SK-N-MC (cell line): ENCODE measurements around the gene FNDC8.

Experiments
- EZH2 ChIP-seq: fragments of 200-600 bp; sonication (generic); IDR thresholded peaks from one replicate; pipeline ENCODE4 v1.6.1; 2017; ENCODE audit warnings: antibody characterized with exemption
- FOXP2 ChIP-seq: optimal IDR thresholded peaks from 2 replicates; pipeline ENCODE3; 2011; ENCODE audit warnings: mild to moderate bottlenecking, moderate library complexity; ENCODE audit not compliant: insufficient read depth; ENCODE audit errors: extremely low read length, control extremely low read depth
- POLR2AphosphoS5 ChIP-seq: IDR thresholded peaks from 2 replicates; pipeline ENCODE4 v1.6.1; 2012; ENCODE audit warnings: mild to moderate bottlenecking, low read depth, low read length, borderline replicate concordance

DNA sequence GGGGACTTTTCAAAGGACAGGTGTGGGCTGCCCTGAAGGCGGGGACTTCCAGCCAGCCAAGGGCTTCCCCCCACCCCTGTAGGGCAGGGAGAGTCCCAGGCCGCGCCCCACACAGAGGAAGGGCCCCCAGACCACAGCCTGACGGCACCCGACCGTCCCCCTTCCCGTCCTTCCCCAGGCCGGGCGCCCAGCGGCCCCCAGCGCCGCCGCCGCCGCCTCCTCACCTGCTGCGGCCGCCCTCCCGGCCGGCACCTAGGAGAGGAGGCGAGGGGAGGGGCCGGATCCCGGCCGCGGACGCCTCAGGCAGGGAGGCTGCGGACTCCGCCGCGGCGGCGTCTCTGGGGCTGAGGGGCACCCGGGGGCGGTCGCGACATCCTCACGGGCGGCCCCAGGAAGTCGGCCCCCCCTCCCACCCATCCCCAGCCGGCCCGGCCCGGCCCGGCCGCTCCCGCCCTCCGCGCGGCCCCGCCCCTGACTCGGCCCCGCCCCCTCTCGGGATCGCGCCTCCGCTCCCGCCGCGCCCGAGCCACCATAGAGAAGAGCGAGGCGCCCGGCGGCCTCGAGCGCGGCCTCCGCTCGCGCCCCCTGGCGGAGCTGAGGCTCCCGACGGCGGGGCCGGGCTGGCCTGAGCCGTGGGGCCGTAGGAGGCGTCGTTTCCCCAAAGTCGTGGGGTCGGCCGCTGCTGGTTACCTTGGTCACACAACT is 32.4 kb upstream of the FNDC8 start:
- TF ChIP-seq EZH2: no peak
- TF ChIP-seq POLR2AphosphoS5: peak; percentile 26; the same call in 1 of the 2 replicates
- TF ChIP-seq FOXP2: no peak
